Measurements from ENCODE around the gene MAVS.

GRCh38 chr20:3813848-3814581, 32.6 kb upstream of the MAVS start:
- TF ChIP-seq CTCF (IDR thresholded peaks at IDR 0.05; ENCODE audit: insufficient read depth, low read length, poor library complexity, severe bottlenecking): no peak
- no peak for TF ChIP-seq EZH2phosphoT487 (conservative IDR thresholded peaks at IDR 0.05; ENCODE audit: low read length)
